C4-2B (cell line): ENCODE measurements around the gene WDR93.

Experiments
- H3K27ac ChIP-seq: fragments of 450-650 bp; 2 replicates; pipeline ENCODE4 v1.5.1; 2017
- CTCF ChIP-seq: fragments of 450-650 bp; conservative IDR thresholded peaks from 2 replicates; pipeline ENCODE4 v1.5.1; 2017; ENCODE audit warnings: mild to moderate bottlenecking
- ZFX ChIP-seq: fragments of 450-650 bp; IDR thresholded peaks from 2 replicates; pipeline ENCODE4 v1.6.1; 2017

Gene WDR93

DNA sequence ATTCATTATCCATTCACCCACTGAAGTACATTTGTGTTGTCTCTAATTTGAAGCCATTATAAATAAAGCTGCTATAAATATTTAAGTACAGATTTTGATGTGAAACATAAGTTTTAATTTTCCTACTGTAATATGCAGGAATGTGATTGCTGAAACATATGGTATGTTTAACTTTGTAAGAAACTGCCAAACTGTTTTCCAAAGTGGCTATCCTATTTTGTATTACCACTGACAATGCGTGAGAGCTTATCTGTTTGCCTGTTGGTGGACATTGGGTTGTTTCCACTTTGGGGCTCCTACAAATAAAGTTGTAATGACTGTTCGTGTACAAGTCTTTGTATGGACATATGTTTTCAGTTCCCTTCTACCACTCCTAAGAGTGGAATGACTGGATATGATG, 2.5 kb downstream of the WDR93 start:
- no peak for TF ChIP-seq ZFX
- no peak for TF ChIP-seq CTCF
- no peak overlapping the region for H3K27ac ChIP-seq

DNA sequence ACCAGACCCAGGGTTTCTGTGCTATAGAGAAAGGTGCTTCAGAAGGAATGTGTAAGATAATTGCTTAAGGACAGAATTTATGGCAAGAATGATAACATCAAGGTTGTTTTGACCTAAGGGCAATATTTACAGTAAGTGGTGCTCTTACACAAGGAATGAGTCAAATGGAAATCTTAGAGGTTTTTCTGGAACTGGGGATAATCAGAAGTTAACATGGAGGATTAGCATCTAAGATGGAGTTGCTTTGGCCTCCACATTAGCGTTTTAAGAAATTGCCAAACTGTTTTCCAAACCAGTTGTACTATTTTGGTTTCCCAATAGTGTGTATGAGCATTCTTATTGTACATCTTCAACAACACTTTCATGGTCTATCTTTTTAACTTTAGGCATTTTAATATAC, 3.1 kb downstream of the WDR93 start:
- no peak for TF ChIP-seq ZFX
- TF ChIP-seq CTCF = no peak
- no peak overlapping the region for H3K27ac ChIP-seq

DNA sequence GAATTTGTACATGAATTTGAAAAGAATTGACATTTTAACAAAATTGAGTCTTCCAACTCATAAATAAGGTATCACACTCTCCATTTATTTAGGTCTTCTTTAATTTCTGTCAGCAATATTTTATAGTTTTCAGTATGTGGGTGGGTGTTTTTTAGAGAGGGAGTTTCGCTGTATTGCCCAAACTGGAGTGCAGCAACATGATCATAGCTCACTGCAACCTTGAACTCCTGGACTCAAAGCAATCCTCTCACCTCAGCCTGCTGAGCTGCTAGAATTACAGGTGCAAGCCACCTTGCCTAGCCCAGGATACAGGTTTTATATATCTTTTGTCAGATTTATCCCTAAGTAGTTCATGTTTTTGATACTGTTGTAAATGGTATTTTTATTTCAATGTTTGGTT, 4.6 kb downstream of the WDR93 start:
- H3K27ac ChIP-seq = no peak overlapping the region
- TF ChIP-seq CTCF = no peak
- no peak for TF ChIP-seq ZFX

DNA sequence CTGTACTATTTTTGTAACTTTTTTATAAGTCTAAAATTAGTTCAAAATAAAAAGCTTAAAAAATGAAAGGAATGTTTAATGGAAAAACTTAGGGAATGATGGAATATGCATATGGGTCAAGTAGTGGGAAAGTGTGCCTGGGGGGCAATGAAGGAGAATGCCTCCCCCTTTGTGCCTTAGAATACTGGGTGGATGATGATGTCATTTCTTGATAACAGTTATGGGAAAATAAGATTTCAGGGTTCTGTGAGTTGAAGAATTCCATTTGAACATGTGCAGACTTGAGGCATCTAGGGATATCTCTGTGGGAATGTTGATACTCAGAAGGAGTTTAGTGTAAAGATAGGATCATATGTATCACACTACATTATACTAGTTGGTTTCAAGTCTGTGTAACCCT, 13.8 kb downstream of the WDR93 start:
- TF ChIP-seq ZFX (no peak), CTCF (no peak)
- no peak overlapping the region for H3K27ac ChIP-seq

DNA sequence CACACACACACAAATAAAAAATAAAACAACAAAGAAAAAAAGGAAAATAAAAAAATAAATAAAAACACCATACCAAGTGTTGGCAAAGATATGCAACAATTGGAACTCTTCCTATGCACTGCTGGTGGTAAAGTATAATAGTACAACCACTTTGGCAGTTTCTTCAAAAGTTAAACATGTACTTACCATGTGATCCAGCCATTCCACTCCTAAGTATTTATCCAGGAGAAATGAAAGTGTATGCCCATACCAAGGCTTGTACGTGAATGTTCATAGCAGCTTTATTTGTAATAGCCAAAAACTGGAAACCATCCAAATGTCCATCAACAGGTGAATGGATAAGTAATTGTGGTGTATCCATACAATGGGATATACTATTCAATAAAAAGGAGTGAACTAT, 17.0 kb downstream of the WDR93 start:
- TF ChIP-seq ZFX = no peak
- no peak for TF ChIP-seq CTCF
- no peak overlapping the region for H3K27ac ChIP-seq

- H3K27ac ChIP-seq = no peak overlapping the region
- no peak for TF ChIP-seq ZFX
- no peak for TF ChIP-seq CTCF
Observed at GRCh38 chr15:89714775-89715174, 24.2 kb downstream of the WDR93 start.

GRCh38 chr15:89723031-89723430, 32.4 kb downstream of the WDR93 start:
- H3K27ac ChIP-seq = no peak overlapping the region
- TF ChIP-seq CTCF (no peak), ZFX (no peak)
